K562 (cell line): ENCODE results near the gene NKAIN4. TPM values are rescaled to one million over a fixed set of nuclear protein-coding genes. Genes with fewer than 3 reads are reported as not detected.

Source experiments
- ATAC-seq: fragments of 200-7000 bp; cut with Tn5 transposase; 3 replicates; pipeline ENCODE4 v1.9.1; 2020; ENCODE audit warnings: moderate library complexity
- BruUV-seq: library from RNA; stranded (reverse); fragments of 400-500 nt; replicated peaks from 2 replicates; lab custom pipeline; 2021; lab: Mats Ljungman, UMichigan
- CTCF ChIA-PET: fragments of 300-600 bp; formaldehyde crosslinking; extraction: SDS; loops from one replicate; lab custom pipeline; 2021; ENCODE audit warnings: low intra/inter-chr PET ratio; lab: Yijun Ruan, JAX
- POLR2A ChIA-PET: fragments of 300-600, 350-650 bp; sonication (Branson Sonifier 250); formaldehyde crosslinking; extraction: SDS; loops from one replicate; lab custom pipeline; 2021; ENCODE audit warnings: antibody characterized with exemption, inconsistent platforms; lab: Yijun Ruan, JAX
- DNase-seq, 4 experiments: peaks; one replicate each; pipeline versions ENCODE4 v3.0.0 to v3.0.0-alpha.2; 2011 to 2018; ENCODE audit warnings: low spot score in 3 of 4, mixed read lengths in 3 of 4; ENCODE audit errors: extremely low read depth in 1 of 4
- FAIRE-seq: peaks from 2 replicates; lab custom pipeline; 2011; peaks lifted over from hg19 to GRCh38; lab: Jason Lieb, UNC
- H2AFZ ChIP-seq: 2 replicates; pipeline ENCODE4 v1.6.0; 2011; ENCODE audit warnings: low read depth, low read length, control low read depth, inconsistent platforms
- H3K27ac ChIP-seq: fragments of 200-600 bp; 3 replicates; pipeline ENCODE4 v1.8.0; 2011; ENCODE audit warnings: low read depth, mild to moderate bottlenecking, control low read depth, inconsistent platforms, low read length, moderate library complexity, mixed read lengths; ENCODE audit errors: extremely low read depth
- H3K27me3 ChIP-seq, 2 experiments: fragments of 300-600 bp in 1 of 2; 2 replicates in 1 of 2; 3 replicates in 1 of 2; pipeline versions ENCODE4 v1.6.0 to v1.8.0; 2011; ENCODE audit warnings: inconsistent platforms in 2 of 2, low read length in 2 of 2, mild to moderate bottlenecking in 1 of 2, mixed read lengths in 1 of 2, moderate library complexity in 1 of 2; ENCODE audit not compliant: control insufficient read depth in 2 of 2, insufficient read depth in 2 of 2
- H3K36me3 ChIP-seq: fragments of 300-600 bp; 3 replicates; pipeline ENCODE4 v1.8.0; 2011; ENCODE audit warnings: mild to moderate bottlenecking, low read length, inconsistent platforms; ENCODE audit not compliant: control insufficient read depth, insufficient read depth
- H3K4me1 ChIP-seq, 2 experiments: fragments of 200-600 bp in 1 of 2; replicated peaks in 1 of 2; 2 replicates in 1 of 2; 3 replicates in 1 of 2; pipeline versions ENCODE4 v1.5.1 to v1.8.0; 2011; ENCODE audit warnings: inconsistent platforms in 2 of 2, low read length in 2 of 2, mild to moderate bottlenecking in 1 of 2, mixed read lengths in 1 of 2, moderate library complexity in 1 of 2; ENCODE audit not compliant: control insufficient read depth in 2 of 2, insufficient read depth in 2 of 2
- H3K4me2 ChIP-seq: 2 replicates; pipeline ENCODE4 v1.6.1; 2011; ENCODE audit warnings: low read length, control low read depth, inconsistent platforms, mixed read lengths; ENCODE audit not compliant: insufficient read depth
- H3K4me3 ChIP-seq: fragments of 200-600 bp; sonication (generic), shearing (Covaris generic); 2 replicates; pipeline ENCODE4 v1.5.1; 2016; ENCODE audit warnings: control low read depth, inconsistent platforms
- H3K79me2 ChIP-seq: fragments of 200-600 bp; 3 replicates; pipeline ENCODE4 v1.8.0; 2011; ENCODE audit warnings: low read length, inconsistent platforms; ENCODE audit not compliant: control insufficient read depth, insufficient read depth
- H3K9ac ChIP-seq, 2 experiments: 2 replicates each; pipeline versions ENCODE4 v1.6.0 to v1.6.1; 2011; ENCODE audit warnings: low read depth in 2 of 2, low read length in 2 of 2, control low read depth in 1 of 2, inconsistent platforms in 1 of 2, mild to moderate bottlenecking in 1 of 2, mixed read lengths in 1 of 2; ENCODE audit not compliant: insufficient read depth in 1 of 2
- H3K9me1 ChIP-seq: one replicate; pipeline ENCODE4 v1.6.0; 2011; ENCODE audit warnings: inconsistent platforms, mild to moderate bottlenecking, low read length, moderate library complexity; ENCODE audit not compliant: control insufficient read depth, insufficient read depth
- H3K9me3 ChIP-seq: replicated peaks from 2 replicates; pipeline ENCODE4 v1.5.1; 2011; ENCODE audit warnings: low read depth, low read length, inconsistent platforms; ENCODE audit not compliant: control insufficient read depth, insufficient read depth
- H4K20me1 ChIP-seq: replicated peaks from 2 replicates; pipeline ENCODE4 v1.6.1; 2011; ENCODE audit warnings: low read length, inconsistent platforms, mixed read lengths; ENCODE audit not compliant: control insufficient read depth, insufficient read depth
- AFF4 ChIP-seq: sonication (generic); formaldehyde crosslinking; IDR thresholded peaks from 2 replicates; pipeline ENCODE4 v1.8.0; 2023; ENCODE audit warnings: mild to moderate bottlenecking, missing genetic modification reagents
- CREBBP ChIP-seq: IDR thresholded peaks from one replicate; pipeline ENCODE4 v1.6.1; 2012; ENCODE audit warnings: low read depth, mild to moderate bottlenecking, control low read depth, inconsistent platforms, low read length
- HDGF ChIP-seq: fragments of 450-650 bp; IDR thresholded peaks from 2 replicates; pipeline ENCODE4 v1.6.1; 2016
- KHSRP ChIP-seq: fragments of 450-650 bp; IDR thresholded peaks from 2 replicates; pipeline ENCODE4 v1.6.1; 2017
- NFYB ChIP-seq: IDR thresholded peaks from 2 replicates; pipeline ENCODE4 v1.6.1; 2011; ENCODE audit warnings: mild to moderate bottlenecking, moderate library complexity; ENCODE audit not compliant: insufficient read length; ENCODE audit errors: extremely low read depth
- TCF15 ChIP-seq: fragments of 250-450 bp; sonication (Bioruptor Pico); IDR thresholded peaks from 2 replicates; pipeline ENCODE4 v1.8.0; 2022; ENCODE audit warnings: moderate library complexity, mild to moderate bottlenecking, inconsistent platforms
- TGIF2 ChIP-seq: sonication (generic); formaldehyde crosslinking; IDR thresholded peaks from 2 replicates; pipeline ENCODE4 v1.8.1; 2022; ENCODE audit warnings: mild to moderate bottlenecking, missing genetic modification reagents, moderate library complexity
- ZNF12 ChIP-seq: sonication (generic); formaldehyde crosslinking; IDR thresholded peaks from 2 replicates; pipeline ENCODE4 v1.4.0; 2020; ENCODE audit warnings: mild to moderate bottlenecking, missing genetic modification reagents
- ZNF217 ChIP-seq: sonication (generic); formaldehyde crosslinking; IDR thresholded peaks from 2 replicates; pipeline ENCODE4 v1.8.0; 2022; ENCODE audit warnings: mild to moderate bottlenecking, missing genetic modification reagents
- ZNF274 ChIP-seq: IDR thresholded peaks from 2 replicates; pipeline ENCODE4 v1.6.1; 2011; ENCODE audit warnings: low read depth, mild to moderate bottlenecking, low read length, moderate library complexity, borderline replicate concordance
- WGBS: fragments of 100-300 bp; shearing (Covaris generic); methylation state at CpG from one replicate; pipeline ENCODE4 v1.1.6; 2016; ENCODE audit warnings: low coverage, mixed read lengths; ENCODE audit not compliant: insufficient coverage; ENCODE audit errors: missing lambda C conversion rate; 5-methylcytosine and 5-hydroxymethylcytosine counted together
- in situ Hi-C: fragments of 300-500 bp; cut with MboI; formaldehyde crosslinking; loops from 4 replicates; pipeline ENCODE4 v1.15.0; 2018; ENCODE audit warnings: inconsistent platforms, mixed read lengths
- intact Hi-C: fragments of 100-400 bp; cut with micrococcal nuclease; formaldehyde crosslinking; loops from 2 replicates; pipeline ENCODE4 v1.14.2; 2022
- polyA plus RNA-seq, 8 experiments: library from polyadenylated mRNA; depleted of rRNA in 4 of 8; stranded (reverse) in 5 of 8; unstranded in 3 of 8; fragments of >200 nt; fragmentation: Nextera tagmentation in 2 of 8; fragmentation: Illumina TruSeq in 1 of 8; extraction: Ambion mirVana in 2 of 8; extraction: Trizol in 1 of 8; gene quantifications; 2 replicates each; pipeline versions ENCODE4 v1.2.1 to v1.2.3, GENCODE V29; 2011 to 2014; ENCODE audit warnings: inconsistent platforms in 1 of 8, missing spikeins in 1 of 8
- total RNA-seq, 7 experiments: library from RNA; depleted of rRNA in 6 of 7; stranded (reverse); fragments of >200 nt in 6 of 7; fragmentation: Illumina TruSeq in 2 of 7; extraction: Trizol in 2 of 7; gene quantifications; 2 replicates each; pipeline versions ENCODE4 v1.2.1 to v1.2.3, GENCODE V29; 2011 to 2021; ENCODE audit warnings: low replicate concordance in 1 of 7

Gene NKAIN4
- total and polyA plus RNA-seq, 9 of the 15 experiments (the other 6 are each of a cell fraction or from before 2014, with no cell fraction given): not detected

DNA sequence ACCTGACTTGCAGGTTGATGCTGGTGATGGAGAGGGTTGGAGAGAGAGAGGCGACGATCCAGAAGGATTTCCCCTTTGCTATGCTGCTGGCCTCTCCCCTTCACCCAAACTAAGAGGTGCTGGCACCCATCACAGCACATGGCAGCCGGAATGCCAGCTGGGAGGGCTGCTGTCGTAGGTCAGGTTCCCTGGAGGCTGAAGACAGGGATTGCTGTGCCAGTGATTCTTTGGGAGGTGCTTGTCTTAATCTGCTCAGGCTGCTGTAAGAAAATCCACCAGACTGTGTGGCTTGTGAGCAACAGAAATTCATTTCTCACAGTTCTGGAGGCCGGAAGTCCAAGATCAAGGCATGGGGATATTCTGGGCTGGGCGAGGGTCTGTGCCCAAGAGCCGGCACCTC, 14.0 kb upstream of the NKAIN4 start:
- Histone ChIP-seq H3K79me2 (peaks cover 8% of the 10 kb centered on the region), H3K9me3 (no peaks in the 10 kb centered on the region), H3K9ac (no peak overlapping the region), H3K36me3 (no peaks in the 10 kb centered on the region), H3K9me1 (no peaks in the 10 kb centered on the region), H3K4me3 (no peak overlapping the region), H2AFZ (no peak overlapping the region), H3K4me2 (no peak overlapping the region), H3K27me3 (peaks cover 0 to 25% of the 10 kb centered on the region in 2 experiments; a peak in 4 of 5 replicates), H3K4me1 (peaks cover 11 to 18% of the 10 kb centered on the region in 2 experiments), H4K20me1 (peaks cover 7% of the 10 kb centered on the region; the same call in 1 of the 2 replicates), H3K27ac (no peak overlapping the region)
- FAIRE-seq (no peak), DNase-seq (no peak), ATAC-seq (no peak)
- ChIA-PET POLR2A (no interaction called here), CTCF (no interaction called here)
- intact Hi-C loops (no loop called here), in situ Hi-C loops (no loop called here)
- WGBS: 35% methylated on average over 5 of the region's 7 CpGs
- TF ChIP-seq KHSRP: no peak
- TF ChIP-seq TGIF2 (CRISPR knock-in tag): no peak
- no peak for TF ChIP-seq AFF4
- TF ChIP-seq ZNF12 (CRISPR knock-in tag): no peak
- TF ChIP-seq ZNF274: no peak
- no peak for TF ChIP-seq ZNF217 (CRISPR knock-in tag)
- TF ChIP-seq HDGF: no peak
- no peak for TF ChIP-seq TCF15 (CRISPR knock-in tag)
- TF ChIP-seq NFYB: no peak
- no peak for TF ChIP-seq CREBBP
- no TSS peak for BruUV-seq
